ENCODE data around the gene TRIM66. TPM values are rescaled to one million over a fixed set of nuclear protein-coding genes. Genes with fewer than 3 reads are reported as not detected.
"Not testable (repeated sequence)": the region's sequence is repeated elsewhere in the genome, so short reads cannot be mapped to it uniquely, and the experiment has no call there.

TRIM66 gene
- total RNA-seq, 1 donor from 2014 or later, result 40.1 TPM

- DNase-seq (ENCODE audit: low spot score), result no peak
Observed at GRCh38 chr11:8690374-8691342, 8.2 kb upstream of the TRIM66 start.

GRCh38 chr11:8689726-8690255, 7.3 kb upstream of the TRIM66 start:
- no peak for DNase-seq (ENCODE audit: low spot score)

- peak; percentile 97 for DNase-seq (ENCODE audit: low spot score)
Observed at GRCh38 chr11:8688414-8689362, 6.2 kb upstream of the TRIM66 start.

GRCh38 chr11:8686325-8686724, 3.9 kb upstream of the TRIM66 start:
- DNase-seq (ENCODE audit: low spot score), result peak; percentile 26

- no peak for DNase-seq (ENCODE audit: low spot score)
Observed at GRCh38 chr11:8685820-8686219, 3.4 kb upstream of the TRIM66 start.

- DNase-seq (ENCODE audit: low spot score), result no peak
Observed at GRCh38 chr11:8685306-8685705, 2.8 kb upstream of the TRIM66 start.

- DNase-seq (ENCODE audit: low spot score), result no peak
Observed at GRCh38 chr11:8684600-8685290, 2.3 kb upstream of the TRIM66 start.

- DNase-seq (ENCODE audit: low spot score), result no peak
Observed at GRCh38 chr11:8683115-8683807, 796 bp upstream of the TRIM66 start.

- no peak for DNase-seq (ENCODE audit: low spot score)
Observed at GRCh38 chr11:8681837-8682302, 595 bp downstream of the TRIM66 start.

- DNase-seq (ENCODE audit: low spot score), result no peak
Observed at GRCh38 chr11:8679006-8679405, 3.5 kb downstream of the TRIM66 start.

GRCh38 chr11:8676458-8676857, 6.0 kb downstream of the TRIM66 start:
- DNase-seq (ENCODE audit: low spot score), result no peak

- DNase-seq (ENCODE audit: low spot score), result no peak
Observed at GRCh38 chr11:8674859-8675258, 7.6 kb downstream of the TRIM66 start.

- no peak for DNase-seq (ENCODE audit: low spot score)
Observed at GRCh38 chr11:8672346-8672745, 10.1 kb downstream of the TRIM66 start.

GRCh38 chr11:8671651-8672062, 10.8 kb downstream of the TRIM66 start:
- DNase-seq (ENCODE audit: low spot score), result no peak

- no peak for DNase-seq (ENCODE audit: low spot score)
Observed at GRCh38 chr11:8671193-8671612, 11.3 kb downstream of the TRIM66 start.

GRCh38 chr11:8670081-8670480, 12.4 kb downstream of the TRIM66 start:
- not testable (repeated sequence) for DNase-seq (ENCODE audit: low spot score)

- DNase-seq (ENCODE audit: low spot score), result no peak
Observed at GRCh38 chr11:8665222-8665621, 17.2 kb downstream of the TRIM66 start.

- DNase-seq (ENCODE audit: low spot score), result no peak
Observed at GRCh38 chr11:8661001-8661795, 21.3 kb downstream of the TRIM66 start.

- no peak for DNase-seq (ENCODE audit: low spot score)
Observed at GRCh38 chr11:8658321-8659057, 24.0 kb downstream of the TRIM66 start.
